Measurements from ENCODE around the gene MRTFA. TPM values are rescaled to one million over a fixed set of nuclear protein-coding genes. Genes with fewer than 3 reads are reported as not detected.

Gene MRTFA
- total RNA-seq, 1 donor from 2014 or later: 47.8 TPM

DNA sequence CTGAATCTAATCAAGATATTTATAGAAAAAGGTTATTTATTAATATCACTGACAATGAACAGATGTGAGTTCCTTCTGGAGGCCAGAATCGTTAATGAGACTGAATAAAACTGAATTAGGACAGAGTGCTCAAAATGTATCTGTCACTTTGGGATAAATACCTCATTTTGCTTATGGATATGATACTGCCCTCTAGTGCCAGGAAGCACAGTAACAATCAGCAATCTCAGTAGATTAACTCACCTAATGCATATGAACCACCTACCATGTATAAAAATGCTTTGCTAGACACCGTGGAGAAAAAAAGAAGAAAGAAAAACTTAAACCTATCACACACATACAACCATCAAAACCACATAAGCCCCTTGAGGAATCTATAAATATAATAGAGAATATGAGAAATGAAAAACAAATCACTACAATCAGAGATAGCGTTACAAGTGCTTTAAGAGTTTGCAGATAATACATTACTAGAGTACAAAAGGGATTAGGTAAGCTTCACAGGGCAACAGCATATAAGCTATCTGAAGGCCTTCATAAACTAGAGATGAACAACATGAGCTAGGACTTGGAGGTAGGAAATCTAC, 148.8 kb downstream of the MRTFA start:
- Mint-ChIP-seq H3K27me3 (ENCODE audit: insufficient read depth) (no peaks in the 10 kb centered on the region), H3K36me3 (ENCODE audit: low read depth) (peaks cover 3% of the 10 kb centered on the region), H3K4me3 (no peak overlapping the region), H3K4me1 (ENCODE audit: low read depth) (peaks cover 39% of the 10 kb centered on the region), H3K27ac (no peak overlapping the region), H3K9me3 (no peaks in the 10 kb centered on the region)
- intact Hi-C loops (cut with micrococcal nuclease): loop anchor here (1.0 kb wide), 1 partner anchor 50 kb away; no protein-coding TSS in a partner anchor
- DNase-seq (ENCODE audit: low spot score): no peak

- H3K27me3 Mint-ChIP-seq (ENCODE audit: insufficient read depth): no peaks in the 10 kb centered on the region
Observed at GRCh38 chr22:40486962-40487602, 149.4 kb downstream of the MRTFA start.

GRCh38 chr22:40485813-40486667, 150.5 kb downstream of the MRTFA start:
- DNase-seq (ENCODE audit: low spot score): no peak
- Mint-ChIP-seq H3K4me1 (ENCODE audit: low read depth) (peaks cover 31% of the 10 kb centered on the region), H3K27me3 (ENCODE audit: insufficient read depth) (no peaks in the 10 kb centered on the region), H3K36me3 (ENCODE audit: low read depth) (peaks cover 5% of the 10 kb centered on the region), H3K9me3 (no peaks in the 10 kb centered on the region), H3K27ac (no peak overlapping the region), H3K4me3 (no peak overlapping the region)
- intact Hi-C loops (cut with micrococcal nuclease): no loop called here

More at GRCh38 chr22:40486962-40487602, 149.4 kb downstream of the MRTFA start:
- Mint-ChIP-seq H3K36me3 (ENCODE audit: low read depth) (peaks cover 5% of the 10 kb centered on the region), H3K27ac (no peak overlapping the region), H3K4me3 (no peak overlapping the region), H3K4me1 (ENCODE audit: low read depth) (peaks cover 32% of the 10 kb centered on the region), H3K9me3 (no peaks in the 10 kb centered on the region)
- intact Hi-C loops (cut with micrococcal nuclease): loop anchor here (1.0 kb wide), 1 partner anchor 50 kb away; no protein-coding TSS in a partner anchor
- DNase-seq (ENCODE audit: low spot score): no peak

DNA sequence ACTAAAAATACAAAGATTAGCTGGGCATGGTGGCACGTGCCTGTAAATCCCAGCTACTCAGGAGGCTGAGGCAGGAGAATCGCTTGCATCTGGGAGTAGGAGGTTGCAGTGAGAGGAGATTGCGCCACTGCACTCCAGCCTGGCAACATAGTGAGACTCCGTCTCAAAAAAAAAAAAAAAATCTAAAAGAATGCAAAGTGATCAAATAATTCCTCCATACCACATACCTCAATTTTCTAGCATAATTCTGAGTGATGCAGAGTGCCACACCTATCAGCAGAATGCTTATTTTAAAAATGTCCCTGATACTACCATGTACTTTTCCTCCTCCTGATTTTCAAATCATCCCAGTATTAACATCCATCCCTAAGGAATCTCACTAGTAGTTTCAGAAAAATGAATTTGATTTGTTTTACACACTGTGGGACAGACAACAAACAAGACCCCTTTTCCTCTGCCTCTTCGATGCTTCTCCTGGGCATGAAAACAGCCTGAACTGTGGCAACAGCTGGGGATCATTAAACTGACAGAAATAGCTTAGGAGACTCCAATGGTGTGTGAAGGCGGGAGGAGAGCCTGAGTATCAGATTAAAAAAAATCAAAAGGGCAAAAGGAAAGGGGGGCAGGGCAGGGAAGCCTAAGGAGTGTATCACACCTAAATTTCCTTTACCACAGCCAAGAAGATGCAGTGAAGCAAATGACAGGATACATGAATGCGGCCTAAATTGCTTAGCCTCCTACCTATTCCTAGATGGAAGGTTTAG, 151.4 kb downstream of the MRTFA start:
- H3K9me3 Mint-ChIP-seq: no peaks in the 10 kb centered on the region
- peak overlapping the region; percentile 24 for H3K27ac Mint-ChIP-seq
- no peak for DNase-seq (ENCODE audit: low spot score)
- H3K36me3 Mint-ChIP-seq (ENCODE audit: low read depth): peaks cover 4% of the 10 kb centered on the region
- H3K4me1 Mint-ChIP-seq (ENCODE audit: low read depth): peaks cover 33% of the 10 kb centered on the region
- no peaks in the 10 kb centered on the region for H3K27me3 Mint-ChIP-seq (ENCODE audit: insufficient read depth)
- intact Hi-C loops (cut with micrococcal nuclease): no loop called here
- no peak overlapping the region for H3K4me3 Mint-ChIP-seq

- Mint-ChIP-seq H3K27ac (no peak overlapping the region), H3K4me1 (ENCODE audit: low read depth) (peaks cover 44% of the 10 kb centered on the region)
- intact Hi-C loops (cut with micrococcal nuclease): no loop called here
Observed at GRCh38 chr22:40482886-40483285, 153.6 kb downstream of the MRTFA start.

GRCh38 chr22:40482391-40482790, 154.1 kb downstream of the MRTFA start:
- no peaks in the 10 kb centered on the region for H3K9me3 Mint-ChIP-seq
- H3K4me1 Mint-ChIP-seq (ENCODE audit: low read depth): peaks cover 41% of the 10 kb centered on the region

More at GRCh38 chr22:40482886-40483285, 153.6 kb downstream of the MRTFA start:
- DNase-seq (ENCODE audit: low spot score): no peak
- no peak overlapping the region for H3K4me3 Mint-ChIP-seq
- H3K9me3 Mint-ChIP-seq: no peaks in the 10 kb centered on the region
- no peaks in the 10 kb centered on the region for H3K27me3 Mint-ChIP-seq (ENCODE audit: insufficient read depth)
- H3K36me3 Mint-ChIP-seq (ENCODE audit: low read depth): peaks cover 4% of the 10 kb centered on the region

DNA sequence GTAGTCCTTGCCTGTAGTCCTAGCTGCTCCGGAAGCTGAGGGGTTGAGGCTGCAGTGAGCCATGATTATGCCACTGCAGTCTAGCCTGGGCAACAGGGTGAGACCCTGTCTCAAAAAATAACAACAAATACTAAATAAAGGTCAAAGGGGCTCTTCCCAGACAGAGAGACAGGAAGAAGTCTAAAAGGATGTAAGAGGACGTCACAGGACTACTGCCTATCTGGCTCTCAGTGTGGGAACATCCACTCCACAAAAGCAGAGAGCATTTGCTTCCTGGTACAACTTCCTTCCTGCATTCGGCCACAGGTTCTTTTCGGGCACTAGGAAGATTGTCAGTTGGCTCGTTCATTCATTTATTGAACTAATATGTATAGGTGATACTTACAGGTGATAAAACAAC, 155.5 kb downstream of the MRTFA start:
- Mint-ChIP-seq H3K4me1 (ENCODE audit: low read depth) (peaks cover 36% of the 10 kb centered on the region), H3K4me3 (no peak overlapping the region), H3K36me3 (ENCODE audit: low read depth) (peaks cover 4% of the 10 kb centered on the region), H3K27ac (no peak overlapping the region), H3K9me3 (no peaks in the 10 kb centered on the region), H3K27me3 (ENCODE audit: insufficient read depth) (no peaks in the 10 kb centered on the region)
- intact Hi-C loops (cut with micrococcal nuclease): no loop called here
- DNase-seq (ENCODE audit: low spot score): no peak

More at GRCh38 chr22:40482391-40482790, 154.1 kb downstream of the MRTFA start:
- Mint-ChIP-seq H3K36me3 (ENCODE audit: low read depth) (peaks cover 4% of the 10 kb centered on the region), H3K27me3 (ENCODE audit: insufficient read depth) (no peaks in the 10 kb centered on the region), H3K27ac (no peak overlapping the region), H3K4me3 (no peak overlapping the region)
- intact Hi-C loops (cut with micrococcal nuclease): no loop called here
- no peak for DNase-seq (ENCODE audit: low spot score)

GRCh38 chr22:40479887-40480538, 156.5 kb downstream of the MRTFA start:
- intact Hi-C loops (cut with micrococcal nuclease): loop anchor here (1.0 to 2.0 kb wide), 2 partner anchors 17 to 43 kb away; no protein-coding TSS in a partner anchor
- no peak overlapping the region for H3K4me3 Mint-ChIP-seq
- H3K27ac Mint-ChIP-seq: no peak overlapping the region
- no peaks in the 10 kb centered on the region for H3K27me3 Mint-ChIP-seq (ENCODE audit: insufficient read depth)
- peaks cover 27% of the 10 kb centered on the region for H3K4me1 Mint-ChIP-seq (ENCODE audit: low read depth)
- no peaks in the 10 kb centered on the region for H3K9me3 Mint-ChIP-seq
- H3K36me3 Mint-ChIP-seq (ENCODE audit: low read depth): peaks cover 2% of the 10 kb centered on the region
- no peak for DNase-seq (ENCODE audit: low spot score)

GRCh38 chr22:40479126-40479800, 157.3 kb downstream of the MRTFA start:
- H3K9me3 Mint-ChIP-seq: no peaks in the 10 kb centered on the region
- no peaks in the 10 kb centered on the region for H3K27me3 Mint-ChIP-seq (ENCODE audit: insufficient read depth)
- no peak overlapping the region for H3K4me3 Mint-ChIP-seq
- no peak for DNase-seq (ENCODE audit: low spot score)
- peaks cover 2% of the 10 kb centered on the region for H3K36me3 Mint-ChIP-seq (ENCODE audit: low read depth)
- H3K4me1 Mint-ChIP-seq (ENCODE audit: low read depth): peaks cover 30% of the 10 kb centered on the region
- intact Hi-C loops (cut with micrococcal nuclease): loop anchor here (1.0 to 2.0 kb wide), 2 partner anchors 16 to 42 kb away; no protein-coding TSS in a partner anchor
- no peak overlapping the region for H3K27ac Mint-ChIP-seq

GRCh38 chr22:40478338-40479125, 158.0 kb downstream of the MRTFA start:
- intact Hi-C loops (cut with micrococcal nuclease): loop anchor here (1.0 to 2.0 kb wide), 2 partner anchors 16 to 41 kb away; no protein-coding TSS in a partner anchor
- peaks cover 36% of the 10 kb centered on the region for H3K4me1 Mint-ChIP-seq (ENCODE audit: low read depth)
- H3K27me3 Mint-ChIP-seq (ENCODE audit: insufficient read depth): no peaks in the 10 kb centered on the region
- H3K36me3 Mint-ChIP-seq (ENCODE audit: low read depth): peaks cover 2% of the 10 kb centered on the region
- no peak overlapping the region for H3K27ac Mint-ChIP-seq
- H3K4me3 Mint-ChIP-seq: no peak overlapping the region
- DNase-seq (ENCODE audit: low spot score): no peak
- H3K9me3 Mint-ChIP-seq: no peaks in the 10 kb centered on the region
